Parathyroid adenoma (tissue), 2 donors: Measurements from ENCODE around the gene ALKAL2.
"Not testable (repeated sequence)": the region's sequence is repeated elsewhere in the genome, so short reads cannot be mapped to it uniquely, and the experiment has no call there.

Experiments
- H2AFZ ChIP-seq: fragments of 300-600 bp; sonication (generic); one replicate; pipeline ENCODE4 v1.7.0; 2017; ENCODE audit warnings: antibody characterized with exemption, mild to moderate bottlenecking
- H3K27ac ChIP-seq: fragments of 300-600 bp; sonication (generic); one replicate; pipeline ENCODE4 v1.7.0; 2017
- H3K27me3 ChIP-seq: fragments of 300-600 bp; sonication (generic); one replicate; pipeline ENCODE4 v1.7.0; 2017; ENCODE audit warnings: low read length; ENCODE audit not compliant: control insufficient read depth, insufficient read depth
- H3K36me3 ChIP-seq: fragments of 300-600 bp; sonication (generic); one replicate; pipeline ENCODE4 v1.7.0; 2017; ENCODE audit warnings: low read length; ENCODE audit not compliant: control insufficient read depth, insufficient read depth
- H3K4me1 ChIP-seq: fragments of 300-600 bp; sonication (generic); one replicate; pipeline ENCODE4 v1.7.0; 2017; ENCODE audit warnings: control low read depth
- H3K4me2 ChIP-seq: fragments of 300-600 bp; sonication (generic); one replicate; pipeline ENCODE4 v1.7.0; 2017; ENCODE audit warnings: low read length
- H3K4me3 ChIP-seq: fragments of 300-600 bp; sonication (generic); one replicate; pipeline ENCODE4 v1.7.0; 2017; ENCODE audit warnings: low read depth, low read length
- H3K79me2 ChIP-seq: fragments of 300-600 bp; sonication (generic); one replicate; pipeline ENCODE4 v1.7.0; 2017; ENCODE audit warnings: control low read depth
- H3K9ac ChIP-seq: fragments of 300-600 bp; sonication (generic); one replicate; pipeline ENCODE4 v1.7.0; 2017; ENCODE audit warnings: mild to moderate bottlenecking
- H3K9me3 ChIP-seq: fragments of 300-600 bp; sonication (generic); one replicate; pipeline ENCODE4 v1.7.0; 2017; ENCODE audit warnings: low read length; ENCODE audit not compliant: control insufficient read depth
- CTCF ChIP-seq: fragments of 300-600 bp; sonication (generic); IDR thresholded peaks from one replicate; pipeline ENCODE4 v1.7.0; 2017; ENCODE audit warnings: antibody characterized with exemption, mild to moderate bottlenecking
- donor health status: primary hyperparathyroidism.

ALKAL2 gene

GRCh38 chr2:287911-288757 lies at the start of gene ALKAL2:
Gene ALKAL2, minus strand, starts transcription at chr2:288091. Its CDS starts 256 bp downstream, at chr2:287835.
- Histone ChIP-seq H3K4me3 (no peak within 1 kb of the TSS), H3K27me3 (no peaks in the 10 kb centered on the region), H3K4me2 (peak within 1 kb of the TSS; percentile 5), H3K4me1 (peaks cover 7% of the 10 kb centered on the region), H3K36me3 (no peaks in the 10 kb centered on the region), H3K79me2 (no peaks in the 10 kb centered on the region), H3K9ac (no peak within 1 kb of the TSS), H3K9me3 (no peaks in the 10 kb centered on the region), H2AFZ (peak within 1 kb of the TSS; percentile 40), H3K27ac (no peak within 1 kb of the TSS)
- no peak for TF ChIP-seq CTCF

DNA sequence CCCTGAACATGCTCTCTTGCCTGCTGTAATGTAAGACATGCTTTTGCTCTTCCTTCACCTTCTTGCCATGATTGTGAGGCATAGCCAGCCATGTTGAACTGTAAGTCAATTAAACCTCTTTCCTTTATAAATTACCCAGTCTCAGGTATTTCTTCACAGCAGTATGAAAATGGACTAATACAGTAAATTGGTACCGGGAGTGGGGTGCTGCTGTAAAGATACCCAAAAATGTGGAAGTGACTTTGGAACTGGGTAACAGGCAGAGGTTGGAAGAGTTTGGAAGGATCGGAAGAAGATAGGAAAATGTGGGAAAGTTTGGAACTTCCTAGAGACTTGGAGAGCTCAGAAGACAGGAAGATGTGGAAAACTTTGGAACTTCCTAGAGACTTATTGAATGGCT lies 49.1 kb upstream of the ALKAL2 start:
- H3K27me3 ChIP-seq, H3K9ac ChIP-seq, H3K4me1 ChIP-seq, H3K9me3 ChIP-seq, H2AFZ ChIP-seq, H3K4me2 ChIP-seq, H3K79me2 ChIP-seq, H3K36me3 ChIP-seq, H3K27ac ChIP-seq, H3K4me3 ChIP-seq: not testable (repeated sequence)

DNA sequence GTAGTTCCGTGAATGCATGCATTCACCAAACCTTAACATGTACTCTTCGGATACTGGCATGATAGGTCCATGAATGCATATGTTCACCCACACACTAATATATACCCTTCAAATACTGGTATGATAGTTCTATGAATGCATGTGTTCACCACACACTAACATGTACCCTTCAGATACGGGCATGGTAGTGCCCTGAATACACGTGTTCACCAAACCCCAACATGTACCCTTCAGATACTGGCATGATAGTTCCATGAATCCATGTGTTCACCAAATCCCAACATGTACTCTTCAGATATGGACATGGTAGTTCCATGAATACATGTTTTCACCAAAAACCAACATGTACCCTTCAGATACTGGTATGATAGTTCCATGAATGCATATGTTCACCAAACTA lies 48.5 kb upstream of the ALKAL2 start:
- H3K79me2 ChIP-seq = no peaks in the 10 kb centered on the region
- no peak for TF ChIP-seq CTCF
- no peaks in the 10 kb centered on the region for H3K27me3 ChIP-seq
- no peaks in the 10 kb centered on the region for H3K9me3 ChIP-seq
- no peak overlapping the region for H3K27ac ChIP-seq
- H3K4me2 ChIP-seq = no peak overlapping the region
- H3K9ac ChIP-seq = no peak overlapping the region
- H3K36me3 ChIP-seq = no peaks in the 10 kb centered on the region
- no peak overlapping the region for H2AFZ ChIP-seq
- no peaks in the 10 kb centered on the region for H3K4me1 ChIP-seq
- no peak overlapping the region for H3K4me3 ChIP-seq

DNA sequence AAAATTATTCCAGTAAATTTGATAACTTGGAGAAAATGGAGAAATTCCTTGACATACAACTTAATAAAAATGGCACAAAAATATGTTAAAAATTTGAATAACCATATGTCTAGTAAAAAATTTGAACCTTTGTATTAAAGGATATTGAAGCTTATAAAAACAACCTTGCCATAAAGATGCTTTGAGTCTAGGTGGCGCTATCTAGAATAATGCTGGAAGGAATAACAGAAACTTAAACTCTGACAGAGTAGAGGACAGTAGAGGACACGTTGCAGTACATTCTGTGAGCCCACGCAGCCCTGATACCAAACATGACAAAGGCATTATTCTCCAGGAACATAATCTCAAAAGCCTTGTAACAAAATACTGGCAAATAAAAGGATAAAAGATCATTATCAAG lies 44.7 kb upstream of the ALKAL2 start:
- H3K4me3 ChIP-seq = no peak overlapping the region
- no peak for TF ChIP-seq CTCF
- no peak overlapping the region for H3K9ac ChIP-seq
- no peaks in the 10 kb centered on the region for H3K36me3 ChIP-seq
- H3K4me1 ChIP-seq = no peaks in the 10 kb centered on the region
- no peak overlapping the region for H3K27ac ChIP-seq
- no peak overlapping the region for H3K4me2 ChIP-seq
- no peaks in the 10 kb centered on the region for H3K79me2 ChIP-seq
- no peaks in the 10 kb centered on the region for H3K27me3 ChIP-seq
- no peaks in the 10 kb centered on the region for H3K9me3 ChIP-seq
- no peak overlapping the region for H2AFZ ChIP-seq

DNA sequence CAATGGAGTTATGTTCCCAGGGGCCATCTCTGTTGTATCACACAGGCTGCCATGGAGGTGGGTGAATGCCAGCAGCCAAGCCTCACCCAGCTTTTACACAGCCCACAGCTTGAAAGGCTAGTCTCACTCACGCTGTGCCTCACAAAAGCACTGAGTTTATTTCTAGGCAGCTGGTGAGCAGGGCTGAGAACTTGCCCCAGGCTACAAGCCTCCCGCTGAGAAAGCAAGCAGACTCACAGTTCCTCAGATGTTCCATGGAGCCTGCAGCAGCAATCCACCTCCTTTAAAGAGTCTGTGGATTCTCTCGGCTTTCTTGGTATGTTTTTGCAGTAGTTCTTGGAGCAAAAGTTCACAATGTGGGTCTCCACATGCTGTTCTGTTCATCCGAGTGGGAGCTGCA lies 40.9 kb upstream of the ALKAL2 start:
- H2AFZ ChIP-seq = no peak overlapping the region
- no peak overlapping the region for H3K4me2 ChIP-seq
- no peaks in the 10 kb centered on the region for H3K4me1 ChIP-seq
- H3K9ac ChIP-seq = no peak overlapping the region
- TF ChIP-seq CTCF = no peak
- no peaks in the 10 kb centered on the region for H3K27me3 ChIP-seq
- H3K4me3 ChIP-seq = no peak overlapping the region
- no peaks in the 10 kb centered on the region for H3K9me3 ChIP-seq
- no peaks in the 10 kb centered on the region for H3K36me3 ChIP-seq
- H3K27ac ChIP-seq = no peak overlapping the region
- H3K79me2 ChIP-seq = no peaks in the 10 kb centered on the region
